Loucy (cell line): ENCODE measurements around the gene MLLT10.

Experiments used
- H2AFZ ChIP-seq: fragments of 200-600 bp; sonication (generic); 2 replicates; pipeline ENCODE4 v1.6.0; 2016; ENCODE audit warnings: antibody characterized with exemption, mild to moderate bottlenecking, low read length, moderate library complexity
- H3F3A ChIP-seq: fragments of 200-600 bp; 2 replicates; pipeline ENCODE4 v1.6.0; 2016; ENCODE audit warnings: antibody characterized with exemption, low read depth, mild to moderate bottlenecking
- H3K27me3 ChIP-seq: fragments of 200-600 bp; sonication (generic); 2 replicates; pipeline ENCODE4 v1.6.1; 2014; ENCODE audit warnings: low read length, mild to moderate bottlenecking; ENCODE audit not compliant: insufficient read depth, poor library complexity, severe bottlenecking
- H3K36me3 ChIP-seq: fragments of 200-600 bp; sonication (generic); 2 replicates; pipeline ENCODE4 v1.6.1; 2016; ENCODE audit warnings: low read length; ENCODE audit not compliant: insufficient read depth
- H3K4me1 ChIP-seq: fragments of 200-600 bp; sonication (generic); 2 replicates; pipeline ENCODE4 v1.5.1; 2014; ENCODE audit warnings: low read length, mild to moderate bottlenecking; ENCODE audit not compliant: insufficient read depth, poor library complexity, severe bottlenecking
- H3K4me2 ChIP-seq: fragments of 200-600 bp; sonication (generic); 2 replicates; pipeline ENCODE4 v1.6.0; 2014; ENCODE audit warnings: antibody characterized with exemption, low read length, low read depth, mild to moderate bottlenecking; ENCODE audit not compliant: poor library complexity, severe bottlenecking
- H3K4me3 ChIP-seq: fragments of 200-600 bp; sonication (generic); 2 replicates; pipeline ENCODE4 v1.5.1; 2014; ENCODE audit warnings: low read length, mild to moderate bottlenecking, mixed read lengths; ENCODE audit not compliant: poor library complexity, severe bottlenecking
- H3K79me2 ChIP-seq: fragments of 200-600 bp; sonication (generic); 2 replicates; pipeline ENCODE4 v1.6.1; 2014; ENCODE audit warnings: low read length; ENCODE audit not compliant: insufficient read depth
- H3K9ac ChIP-seq: fragments of 200-600 bp; sonication (generic); 2 replicates; pipeline ENCODE4 v1.6.0; 2014; ENCODE audit warnings: mild to moderate bottlenecking, low read depth, low read length, moderate library complexity; ENCODE audit not compliant: poor library complexity, severe bottlenecking
- H3K9me2 ChIP-seq: fragments of 200-600 bp; sonication (generic); replicated peaks from 2 replicates; pipeline ENCODE4 v1.6.1; 2016; ENCODE audit warnings: low read depth, low read length, mixed read lengths
- H3K9me3 ChIP-seq: fragments of 200-600 bp; sonication (generic); 2 replicates; pipeline ENCODE4 v1.6.1; 2014; ENCODE audit warnings: mild to moderate bottlenecking, antibody characterized with exemption, low read length, low read depth; ENCODE audit not compliant: insufficient read depth
- H4K20me1 ChIP-seq: fragments of 200-600 bp; sonication (generic); 2 replicates; pipeline ENCODE4 v1.6.0; 2014; ENCODE audit warnings: antibody characterized with exemption, low read length, mild to moderate bottlenecking; ENCODE audit not compliant: insufficient read depth, poor library complexity, severe bottlenecking
- CTCF ChIP-seq: fragments of 200-600 bp; sonication (generic); conservative IDR thresholded peaks from 2 replicates; pipeline ENCODE4 v1.5.1; 2014; ENCODE audit warnings: mild to moderate bottlenecking, antibody characterized with exemption, low read length
- EZH2phosphoT487 ChIP-seq: fragments of 200-600 bp; IDR thresholded peaks from 2 replicates; pipeline ENCODE4 v1.6.1; 2018; ENCODE audit warnings: antibody characterized with exemption, mild to moderate bottlenecking, moderate library complexity, borderline replicate concordance

Gene MLLT10

GRCh38 chr10:21705828-21706176 is 171.8 kb downstream of the MLLT10 start:
- Histone ChIP-seq H3K4me2 (no peak overlapping the region), H3K79me2 (peaks cover 61% of the 10 kb centered on the region), H3K4me1 (peaks cover 26% of the 10 kb centered on the region), H3K36me3 (peaks cover 15% of the 10 kb centered on the region; the same call in 1 of the 2 replicates), H3K4me3 (no peak overlapping the region), H2AFZ (no peak overlapping the region), H3K27me3 (no peaks in the 10 kb centered on the region), H4K20me1 (peaks cover 37% of the 10 kb centered on the region), H3K9me2 (no peaks in the 10 kb centered on the region), H3K9me3 (peaks cover 1% of the 10 kb centered on the region; the same call in 1 of the 2 replicates), H3K9ac (no peak overlapping the region), H3F3A (peaks cover 4% of the 10 kb centered on the region; the same call in 1 of the 2 replicates)
- no peak for TF ChIP-seq CTCF
- no peak for TF ChIP-seq EZH2phosphoT487

DNA sequence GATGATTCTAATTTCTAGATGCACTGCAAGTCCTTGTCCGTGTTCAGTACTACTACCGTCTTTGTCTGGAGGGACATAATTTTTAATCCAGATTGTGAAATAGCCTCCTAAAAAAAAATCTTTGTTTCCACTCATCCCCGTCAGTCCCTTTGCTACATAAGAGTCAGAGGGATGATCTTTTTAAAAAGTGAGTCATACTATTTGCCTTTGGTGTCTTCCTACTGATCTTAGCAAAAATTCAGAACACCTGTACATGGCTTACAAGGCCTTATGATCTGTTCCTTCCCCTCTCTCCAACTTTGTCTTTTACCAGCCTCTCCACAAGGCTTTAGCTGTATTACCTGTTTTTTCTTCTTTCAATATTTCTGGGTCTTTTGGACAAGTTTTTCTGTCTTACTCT is 173.5 kb downstream of the MLLT10 start:
- Histone ChIP-seq H3K9me2 (no peaks in the 10 kb centered on the region), H3K9me3 (no peaks in the 10 kb centered on the region), H3K9ac (no peak overlapping the region), H3K4me2 (no peak overlapping the region), H4K20me1 (peaks cover 33% of the 10 kb centered on the region), H3K4me3 (no peak overlapping the region), H3K36me3 (peaks cover 21% of the 10 kb centered on the region; the same call in 1 of the 2 replicates), H3F3A (no peaks in the 10 kb centered on the region), H3K27me3 (no peaks in the 10 kb centered on the region), H3K4me1 (peaks cover 18% of the 10 kb centered on the region), H3K79me2 (peaks cover 57% of the 10 kb centered on the region), H2AFZ (no peak overlapping the region)
- TF ChIP-seq CTCF (no peak), EZH2phosphoT487 (no peak)

- Histone ChIP-seq H4K20me1 (peaks cover 9% of the 10 kb centered on the region), H3K36me3 (peaks cover 59% of the 10 kb centered on the region; the same call in 1 of the 2 replicates), H3K4me3 (no peak overlapping the region), H3K27me3 (no peaks in the 10 kb centered on the region), H3K4me2 (no peak overlapping the region), H3K9me2 (no peaks in the 10 kb centered on the region), H2AFZ (no peak overlapping the region), H3K9ac (no peak overlapping the region), H3K79me2 (peaks cover 24% of the 10 kb centered on the region; the same call in 1 of the 2 replicates), H3K9me3 (no peaks in the 10 kb centered on the region), H3F3A (no peaks in the 10 kb centered on the region), H3K4me1 (no peaks in the 10 kb centered on the region)
- TF ChIP-seq EZH2phosphoT487 = no peak
- no peak for TF ChIP-seq CTCF
Measured at GRCh38 chr10:21712975-21713374, 178.9 kb downstream of the MLLT10 start.
